GM12874 (cell line): ENCODE measurements around the gene NEURL1.

Source experiments
- CTCF ChIP-seq: IDR thresholded peaks from 2 replicates; pipeline ENCODE4 v1.5.1; 2011; ENCODE audit warnings: low read depth, mild to moderate bottlenecking, control low read depth, low read length, moderate library complexity; ENCODE audit not compliant: insufficient read depth

The NEURL1 gene

DNA sequence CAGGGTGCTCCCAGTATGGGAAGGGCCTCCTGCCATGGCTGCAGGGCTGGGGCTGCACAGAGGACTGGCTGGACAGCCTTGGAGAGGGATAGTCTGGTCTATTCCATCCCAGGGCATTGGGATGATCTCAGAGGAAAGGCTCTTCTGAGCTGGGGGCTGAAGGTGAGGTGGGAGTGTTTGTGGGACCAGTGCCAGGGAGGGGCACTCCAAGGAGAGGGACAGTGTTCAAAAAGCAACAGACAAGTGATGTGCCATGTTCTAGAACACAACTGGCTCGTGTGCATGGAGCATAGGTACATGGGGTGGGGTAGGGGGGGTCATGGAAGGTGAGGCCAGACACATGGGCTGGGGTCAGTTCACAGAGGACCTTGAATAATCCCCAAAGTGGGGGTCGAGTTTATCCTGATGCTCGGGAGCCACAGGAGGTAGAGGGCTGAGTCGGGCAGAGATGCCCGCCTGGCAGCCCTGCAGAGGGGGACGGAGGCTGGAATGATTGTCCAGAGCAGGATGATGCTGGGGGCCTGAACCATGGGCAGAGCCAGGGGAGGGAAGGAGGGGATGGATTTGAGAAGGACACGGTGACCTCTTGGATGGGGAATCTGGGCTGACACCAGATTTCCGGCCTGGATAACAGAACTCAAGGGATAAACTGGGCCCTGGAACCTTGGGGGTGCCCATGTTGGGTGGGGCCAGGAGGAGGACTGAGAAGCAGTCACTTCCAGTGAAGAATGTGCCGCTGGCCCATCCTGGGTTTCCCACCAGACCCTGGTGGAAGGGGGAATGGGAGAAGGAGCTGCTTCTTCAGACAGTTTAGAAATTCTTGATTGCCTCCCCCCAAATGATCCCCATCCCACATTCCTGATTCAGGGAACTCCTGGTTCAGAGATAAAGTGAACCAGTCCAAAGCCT, 50.4 kb downstream of the NEURL1 start:
- no peak for TF ChIP-seq CTCF

DNA sequence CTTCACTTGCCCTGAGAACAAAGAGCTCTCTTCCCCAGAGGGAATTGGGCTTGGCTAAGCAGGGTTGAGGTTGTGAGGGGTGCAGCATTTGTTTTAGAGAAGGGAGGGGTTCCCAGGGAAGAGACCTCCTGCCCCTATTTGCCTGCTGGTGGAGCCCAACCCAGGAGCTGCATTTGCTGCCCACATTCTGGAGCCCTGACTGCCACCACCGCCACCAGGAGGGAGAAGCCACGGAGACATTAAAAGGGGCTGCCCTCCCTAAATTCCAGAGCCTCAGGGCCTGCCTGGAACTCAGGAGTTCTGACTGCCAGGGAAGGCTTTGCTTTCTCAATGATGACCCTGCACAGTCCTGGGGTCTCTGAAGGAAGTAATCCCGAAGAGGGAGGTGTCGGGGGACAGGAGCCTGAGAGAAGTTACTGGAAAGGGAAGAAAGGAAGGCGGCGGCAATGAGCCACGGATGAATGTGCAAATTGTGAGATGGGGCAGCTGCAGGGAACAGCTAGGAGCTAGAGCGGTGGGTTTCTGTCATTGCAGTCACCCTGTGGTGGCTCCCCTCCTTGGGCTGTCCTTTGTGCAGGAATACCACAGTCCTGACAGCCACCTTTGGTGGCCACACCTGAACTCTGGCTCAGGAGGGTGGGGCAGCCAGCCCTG, 51.3 kb downstream of the NEURL1 start:
- no peak for TF ChIP-seq CTCF

GRCh38 chr10:103545366-103545765, 51.9 kb downstream of the NEURL1 start:
- TF ChIP-seq CTCF = no peak

GRCh38 chr10:103545771-103546281, 52.3 kb downstream of the NEURL1 start:
- TF ChIP-seq CTCF = no peak

DNA sequence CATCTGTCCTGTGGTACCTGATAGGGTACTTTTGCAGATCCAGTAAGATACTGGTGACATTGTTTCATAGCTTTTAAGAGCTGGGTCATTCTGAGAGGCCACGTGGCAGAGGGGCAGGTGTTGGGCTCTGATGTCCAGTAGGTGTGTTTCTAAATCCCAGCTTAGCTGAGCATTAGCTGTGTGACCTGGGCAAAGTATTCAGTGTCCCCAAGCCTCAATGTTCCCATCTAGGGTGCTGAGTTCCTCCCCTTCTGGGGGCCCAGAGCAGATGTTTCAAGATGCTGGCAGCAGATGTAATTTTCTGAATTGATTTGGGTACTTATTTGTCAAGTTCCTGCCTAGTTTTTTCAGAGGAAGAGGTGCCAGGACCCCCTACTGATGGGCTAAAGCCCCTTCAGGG, 52.9 kb downstream of the NEURL1 start:
- no peak for TF ChIP-seq CTCF

- no peak for TF ChIP-seq CTCF
These were observed 54.0 kb downstream of the NEURL1 start for GRCh38 chr10:103547391-103547946.

GRCh38 chr10:103548006-103548405, 54.5 kb downstream of the NEURL1 start:
- no peak for TF ChIP-seq CTCF
